ENCODE data around the gene MEGF11.

The MEGF11 gene

DNA sequence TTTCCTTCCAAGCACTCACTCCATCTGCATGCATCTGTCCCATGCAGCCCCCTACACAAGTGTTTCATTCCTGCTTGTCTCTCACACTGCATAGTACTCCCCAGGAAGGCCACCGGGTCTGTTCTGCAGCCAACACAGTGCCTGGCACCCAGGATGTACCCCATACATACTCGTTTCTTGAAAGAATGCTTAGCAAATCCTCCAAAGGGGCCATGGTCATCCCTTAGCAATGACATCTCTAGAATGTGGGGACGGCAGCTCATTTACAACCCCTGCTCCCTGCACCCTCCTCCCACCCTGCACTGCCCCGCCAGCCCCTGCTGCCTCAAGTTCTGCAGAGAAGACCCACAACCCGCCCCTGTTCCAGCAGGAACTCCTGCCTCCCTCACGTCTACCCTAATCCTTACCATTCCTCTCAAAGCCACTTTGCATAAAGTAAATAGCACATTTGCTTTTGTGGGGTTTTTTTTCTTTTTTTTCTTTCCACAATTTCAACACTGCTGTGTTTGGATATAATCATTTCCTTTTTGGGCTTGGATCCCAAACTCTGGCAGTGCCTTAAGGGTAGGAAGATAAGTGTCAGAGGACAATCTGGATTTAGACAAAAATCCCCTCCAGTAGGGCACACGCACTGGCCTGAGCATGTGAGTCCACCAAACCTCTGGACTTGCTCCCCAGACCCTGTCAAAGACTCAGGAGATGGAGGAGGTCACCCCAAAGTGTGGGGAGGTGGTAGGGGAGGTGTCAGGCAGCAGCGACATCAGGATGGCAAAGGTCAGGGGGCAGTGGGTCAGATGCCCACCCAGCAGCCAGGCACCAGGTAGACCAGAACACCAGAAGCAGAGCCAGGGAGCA, 68.4 kb downstream of the MEGF11 start:
- no peak for DNase-seq (ENCODE audit: low read depth)
- no peak overlapping the region for H3K4me3 ChIP-seq (ENCODE audit: low read length)
- TF ChIP-seq CTCF (conservative IDR thresholded peaks at IDR 0.05; ENCODE audit: low read length) = no peak

- DNase-seq (ENCODE audit: low read depth) = no peak
- TF ChIP-seq CTCF (conservative IDR thresholded peaks at IDR 0.05; ENCODE audit: low read length) = no peak
- H3K4me3 ChIP-seq (ENCODE audit: low read length) = no peak overlapping the region
These were observed 69.1 kb downstream of the MEGF11 start for GRCh38 chr15:66184492-66184891.

GRCh38 chr15:66180531-66181097, 72.9 kb downstream of the MEGF11 start:
- H3K4me3 ChIP-seq (ENCODE audit: low read length) = no peak overlapping the region
- DNase-seq (ENCODE audit: low read depth) = no peak
- no peak for TF ChIP-seq CTCF (conservative IDR thresholded peaks at IDR 0.05; ENCODE audit: low read length)

DNA sequence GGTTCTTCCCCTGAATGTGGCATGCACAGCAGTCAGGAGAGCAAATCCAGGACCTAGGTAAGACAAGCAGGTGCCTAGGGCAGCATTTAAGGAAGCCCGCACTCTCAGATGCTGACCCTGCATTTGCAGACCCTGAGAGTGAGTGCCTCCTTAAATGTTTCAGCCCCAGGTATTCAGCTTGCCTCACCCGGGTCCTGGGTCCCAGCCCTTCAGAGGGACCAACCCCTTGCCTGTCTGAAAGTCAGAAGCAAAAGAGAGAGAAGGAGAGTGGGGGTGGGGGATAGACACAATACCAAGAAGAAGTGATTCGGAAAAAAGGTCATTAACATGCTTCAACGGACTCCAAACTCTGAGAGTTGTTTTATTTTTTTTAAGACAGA, 75.0 kb downstream of the MEGF11 start:
- no peak overlapping the region for H3K4me3 ChIP-seq (ENCODE audit: low read length)
- no peak for TF ChIP-seq CTCF (conservative IDR thresholded peaks at IDR 0.05; ENCODE audit: low read length)
- DNase-seq (ENCODE audit: low read depth) = no peak

DNA sequence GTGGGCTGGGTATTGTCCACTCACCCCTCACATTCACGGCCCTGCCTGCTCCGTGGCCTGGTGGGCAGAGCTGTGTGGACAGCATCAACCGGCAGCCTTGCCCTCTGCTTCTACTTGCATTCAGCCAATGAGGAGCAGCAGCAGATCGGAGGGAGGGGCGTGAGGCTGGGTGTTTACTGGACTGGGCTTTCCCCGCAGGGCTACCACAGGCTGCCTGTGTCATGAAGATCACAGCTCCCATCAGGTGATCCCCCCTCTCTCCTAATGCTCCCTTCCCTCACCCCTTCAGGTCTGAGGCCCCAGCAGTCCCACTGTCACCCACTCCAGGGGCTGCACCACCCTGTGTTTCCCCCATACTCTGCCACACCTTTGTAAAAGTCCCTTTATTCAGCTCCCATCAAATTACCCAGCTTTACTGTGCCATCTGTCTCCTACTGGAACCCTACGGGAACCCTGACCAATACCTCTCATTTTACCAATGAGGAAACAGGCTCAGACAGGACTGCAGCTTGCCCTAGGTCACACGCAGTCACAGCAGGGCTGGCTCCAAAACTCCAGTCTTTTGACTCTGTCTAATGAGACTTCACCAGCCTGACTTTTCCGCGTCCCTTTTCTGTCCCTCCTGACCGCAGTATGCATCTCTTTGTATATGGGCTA, 81.1 kb downstream of the MEGF11 start:
- DNase-seq (ENCODE audit: low read depth) = no peak
- no peak overlapping the region for H3K4me3 ChIP-seq (ENCODE audit: low read length)
- no peak for TF ChIP-seq CTCF (conservative IDR thresholded peaks at IDR 0.05; ENCODE audit: low read length)

GRCh38 chr15:66171841-66172240, 81.7 kb downstream of the MEGF11 start:
- TF ChIP-seq CTCF (conservative IDR thresholded peaks at IDR 0.05; ENCODE audit: low read length) = no peak
- H3K4me3 ChIP-seq (ENCODE audit: low read length) = no peak overlapping the region
- no peak for DNase-seq (ENCODE audit: low read depth)

Measured in AG10803 (cell line).